ENCODE data around the gene PDZD2.

The PDZD2 gene

DNA sequence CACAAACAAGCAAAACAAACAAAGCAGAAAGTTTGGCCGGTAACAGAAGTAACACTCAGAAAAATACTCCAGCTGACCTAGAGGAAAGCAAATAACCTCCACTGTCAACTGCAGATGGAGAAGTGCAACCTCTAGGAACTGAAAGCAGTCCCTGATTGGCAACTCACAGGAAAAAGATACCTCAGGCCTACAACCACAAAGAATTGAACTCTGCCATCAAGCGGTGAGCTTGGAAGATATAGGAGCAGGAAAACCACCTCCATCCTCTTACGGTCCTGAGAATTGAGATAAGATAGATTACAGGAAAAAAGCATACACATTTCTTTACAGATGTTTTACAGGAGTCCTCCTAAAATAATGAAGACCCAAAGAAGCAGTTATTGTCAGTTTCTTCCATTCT is 184.5 kb downstream of the PDZD2 start:
- no peak overlapping the region for H3K4me3 ChIP-seq (ENCODE audit: low read depth, low read length)
- H3K9me3 ChIP-seq = no peaks in the 10 kb centered on the region; the same call in 1 of the 2 replicates
- no peaks in the 10 kb centered on the region for H3K27me3 ChIP-seq
- peak; percentile 54 for TF ChIP-seq CTCF (IDR thresholded peaks at IDR 0.05; ENCODE audit: low read depth, low read length)
- peaks cover 6% of the 10 kb centered on the region for H3K4me1 ChIP-seq
- no peak for DNase-seq
- no peaks in the 10 kb centered on the region for H3K36me3 ChIP-seq

DNA sequence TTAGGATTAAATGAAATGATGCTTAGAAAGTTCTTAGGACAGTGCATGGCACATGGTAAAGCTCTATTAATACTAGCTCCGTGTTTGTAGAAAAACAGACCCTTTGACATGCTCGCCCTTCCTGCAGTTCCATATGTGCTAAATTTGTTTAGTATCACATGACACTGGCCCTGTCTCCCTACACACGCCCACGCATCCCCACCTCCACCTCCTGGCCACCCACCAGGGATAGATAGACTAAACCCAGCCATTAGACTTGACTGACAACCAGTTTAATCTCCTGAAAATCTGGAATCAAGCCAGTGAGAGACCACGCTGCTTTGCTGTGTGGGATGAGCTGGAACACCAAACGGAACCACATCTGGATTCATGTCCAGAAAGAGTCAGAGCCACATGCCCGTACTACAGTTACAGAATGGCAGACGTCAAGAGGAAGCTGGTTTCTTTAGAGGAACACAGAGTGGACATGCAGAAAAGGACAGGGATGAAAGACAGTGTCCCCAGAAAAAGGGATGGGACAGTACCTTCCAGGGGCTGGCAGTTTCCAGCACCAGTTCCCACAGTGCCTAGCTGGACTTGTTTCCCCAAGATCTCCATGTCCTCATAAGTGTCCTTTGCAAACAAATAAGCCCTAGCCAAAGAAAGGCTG is 186.1 kb downstream of the PDZD2 start:
- peak; percentile 49 for DNase-seq
- H3K27me3 ChIP-seq = no peaks in the 10 kb centered on the region
- no peak for TF ChIP-seq CTCF (IDR thresholded peaks at IDR 0.05; ENCODE audit: low read depth, low read length)
- H3K9me3 ChIP-seq = no peaks in the 10 kb centered on the region; the same call in 1 of the 2 replicates
- H3K36me3 ChIP-seq = no peaks in the 10 kb centered on the region
- peaks cover 6% of the 10 kb centered on the region for H3K4me1 ChIP-seq
- H3K4me3 ChIP-seq (ENCODE audit: low read depth, low read length) = peak overlapping the region; percentile 41

GRCh38 chr5:31825518-31826068 is 186.7 kb downstream of the PDZD2 start:
- Histone ChIP-seq H3K9me3 (no peaks in the 10 kb centered on the region; the same call in 1 of the 2 replicates), H3K27me3 (no peaks in the 10 kb centered on the region), H3K36me3 (no peaks in the 10 kb centered on the region), H3K4me1 (peaks cover 6% of the 10 kb centered on the region), H3K4me3 (ENCODE audit: low read depth, low read length) (peak overlapping the region; percentile 41)
- TF ChIP-seq CTCF (IDR thresholded peaks at IDR 0.05; ENCODE audit: low read depth, low read length) = peak; percentile 81
- DNase-seq = peak; percentile 67

GRCh38 chr5:31827867-31828266 is 188.9 kb downstream of the PDZD2 start:
- Histone ChIP-seq H3K36me3 (no peaks in the 10 kb centered on the region), H3K4me3 (ENCODE audit: low read depth, low read length) (no peak overlapping the region), H3K27me3 (no peaks in the 10 kb centered on the region), H3K4me1 (peaks cover 6% of the 10 kb centered on the region), H3K9me3 (no peaks in the 10 kb centered on the region; the same call in 1 of the 2 replicates)
- no peak for TF ChIP-seq CTCF (IDR thresholded peaks at IDR 0.05; ENCODE audit: low read depth, low read length)
- no peak for DNase-seq

DNA sequence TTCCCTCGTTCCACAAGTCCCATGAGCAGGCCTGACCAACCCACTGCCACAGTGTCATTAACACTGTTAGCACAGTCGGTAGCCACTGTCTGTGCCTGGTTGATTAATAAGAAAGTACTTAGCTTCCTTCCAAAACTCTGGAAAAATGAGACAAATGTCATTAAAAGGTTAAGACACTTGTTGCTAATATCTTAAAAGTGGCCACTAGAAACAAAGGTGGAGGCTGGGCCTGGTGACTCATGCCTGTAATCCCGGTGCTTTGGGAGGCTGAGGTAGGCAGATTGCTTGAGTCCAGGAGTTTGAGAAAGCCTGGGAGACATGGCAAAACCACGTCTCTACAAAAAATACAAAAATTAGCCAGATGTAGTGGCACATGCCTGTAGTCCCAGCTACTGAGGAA is 194.0 kb downstream of the PDZD2 start:
- no peaks in the 10 kb centered on the region for H3K4me1 ChIP-seq
- no peaks in the 10 kb centered on the region for H3K36me3 ChIP-seq
- H3K27me3 ChIP-seq = no peaks in the 10 kb centered on the region
- DNase-seq = no peak
- no peak for TF ChIP-seq CTCF (IDR thresholded peaks at IDR 0.05; ENCODE audit: low read depth, low read length)
- no peaks in the 10 kb centered on the region; the same call in 1 of the 2 replicates for H3K9me3 ChIP-seq
- H3K4me3 ChIP-seq (ENCODE audit: low read depth, low read length) = no peak overlapping the region

DNA sequence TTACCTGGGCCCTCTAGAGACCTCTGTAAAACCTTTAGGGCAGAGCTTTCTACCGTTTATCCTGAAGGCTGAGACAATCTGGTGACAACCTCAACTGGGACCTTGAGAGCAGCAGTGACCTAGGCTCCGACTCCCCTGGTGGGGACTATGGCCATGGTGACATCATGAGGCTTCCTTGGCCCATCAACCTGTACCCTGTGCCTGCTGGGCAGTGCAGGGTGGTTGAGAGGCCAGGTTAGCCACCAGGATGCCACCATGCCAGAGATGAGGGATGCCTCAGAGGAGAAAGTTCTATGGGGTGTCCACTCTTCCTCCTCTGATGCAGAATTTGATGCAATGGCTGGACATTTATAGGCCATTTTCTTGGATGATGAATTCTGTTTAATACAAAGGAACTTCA is 194.8 kb downstream of the PDZD2 start:
- Histone ChIP-seq H3K4me1 (no peaks in the 10 kb centered on the region), H3K4me3 (ENCODE audit: low read depth, low read length) (no peak overlapping the region), H3K36me3 (no peaks in the 10 kb centered on the region), H3K27me3 (no peaks in the 10 kb centered on the region), H3K9me3 (no peaks in the 10 kb centered on the region; the same call in 1 of the 2 replicates)
- DNase-seq = no peak
- no peak for TF ChIP-seq CTCF (IDR thresholded peaks at IDR 0.05; ENCODE audit: low read depth, low read length)
